GM13976 (cell line): ENCODE data around the gene CDKL5.

Experiments
- DNase-seq: peaks from one replicate; pipeline ENCODE4 v3.0.0; 2012; ENCODE audit warnings: low spot score
- CTCF ChIP-seq: IDR thresholded peaks from 2 replicates; pipeline ENCODE4 v1.5.1; 2012; ENCODE audit warnings: borderline replicate concordance, mild to moderate bottlenecking; ENCODE audit not compliant: insufficient read depth; ENCODE audit errors: extremely low read depth, missing control alignments, control extremely low read depth
- in situ Hi-C: fragments of 300-500 bp; cut with MboI; formaldehyde crosslinking; loops from one replicate; pipeline ENCODE4 v1.12.0; 2022; ENCODE audit warnings: low sequenced_read_pairs, mixed read lengths, inconsistent platforms; ENCODE audit not compliant: unreplicated experiment

CDKL5 gene

GRCh38 chrX:18643853-18644252, 218.4 kb downstream of the CDKL5 start:
- TF ChIP-seq CTCF, result no peak
- in situ Hi-C loops, result no loop called here

GRCh38 chrX:18647621-18648020, 222.2 kb downstream of the CDKL5 start:
- TF ChIP-seq CTCF, result no peak
- in situ Hi-C loops, result no loop called here
- DNase-seq, result no peak

More at GRCh38 chrX:18643853-18644252, 218.4 kb downstream of the CDKL5 start:
- no peak for DNase-seq

GRCh38 chrX:18649498-18649951, 224.1 kb downstream of the CDKL5 start:
- TF ChIP-seq CTCF, result no peak
- in situ Hi-C loops, result no loop called here
- DNase-seq, result no peak

- in situ Hi-C loops, result no loop called here
- TF ChIP-seq CTCF, result no peak
- no peak for DNase-seq
Measured at GRCh38 chrX:18650662-18651061, 225.3 kb downstream of the CDKL5 start.

- DNase-seq, result no peak
- in situ Hi-C loops, result no loop called here
- no peak for TF ChIP-seq CTCF
Measured at GRCh38 chrX:18652636-18653035, 227.2 kb downstream of the CDKL5 start.

- DNase-seq, result no peak
- in situ Hi-C loops, result no loop called here
- no peak for TF ChIP-seq CTCF
Measured at GRCh38 chrX:18654875-18655836, 229.7 kb downstream of the CDKL5 start.
